ENCODE results near the gene PDE11A. TPM values are rescaled to one million over a fixed set of nuclear protein-coding genes. Genes with fewer than 3 reads are reported as not detected.

The PDE11A gene
- total RNA-seq, 1 experiment from 2014 or later, result 0.61 TPM

- H3K4me2 ChIP-seq (ENCODE audit: low read length), result no peak overlapping the region
- ATAC-seq, result peak; percentile 47; the same call in 1 of the 2 replicates
- intact Hi-C loops (cut with micrococcal nuclease), result no loop called here
These were observed 337.2 kb downstream of the PDE11A start for GRCh38 chr2:177735318-177735803.

More at GRCh38 chr2:177735318-177735803, 337.2 kb downstream of the PDE11A start:
- CTCF ChIA-PET, result no interaction called here
- RAD21 ChIA-PET (ENCODE audit: low non-redundant PET in 1 of 2, low total read pairs in 2 of 2, uncharacterized antibody in 2 of 2, unreplicated experiment in 2 of 2), result no interaction called here
- Histone ChIP-seq H3K27me3 (ENCODE audit: insufficient read depth, low read length) (no peaks in the 10 kb centered on the region), H3K4me3 (replicated peaks in 1 of 2; ENCODE audit: low read depth in 1 of 2, low read length in 2 of 2) (no peak overlapping the region), H3K36me3 (ENCODE audit: control insufficient read depth in 1 of 2, insufficient read depth in 2 of 2, low read length in 2 of 2) (no peaks in the 10 kb centered on the region), H3K9me3 (ENCODE audit: control insufficient read depth in 1 of 2, insufficient read depth in 1 of 2, low read depth in 1 of 2, low read length in 2 of 2) (no peaks in the 10 kb centered on the region), H3K27ac (ENCODE audit: low read depth, low read length) (no peak overlapping the region), H3K9ac (ENCODE audit: low read length) (no peak overlapping the region), H2AFZ (ENCODE audit: low read depth, low read length, poor library complexity, severe bottlenecking) (no peak overlapping the region), H3K4me1 (ENCODE audit: control insufficient read depth in 1 of 2, insufficient read depth in 2 of 2, low read length in 2 of 2) (no peaks in the 10 kb centered on the region), H3K79me2 (ENCODE audit: insufficient read depth, low read length) (no peaks in the 10 kb centered on the region), H4K20me1 (ENCODE audit: insufficient read depth) (no peaks in the 10 kb centered on the region), H3K9me2 (ENCODE audit: insufficient read depth) (no peaks in the 10 kb centered on the region)
- DNase-seq (ENCODE audit: low read depth, low spot score), result no peak
- POLR2A ChIA-PET, result no interaction called here
- BruUV-seq (replicated peaks), result no TSS peak
- no peak for TF ChIP-seq REST (IDR thresholded peaks at IDR 0.05; ENCODE audit: low read depth)
- no peak for TF ChIP-seq JUND (IDR thresholded peaks at IDR 0.05)
- TF ChIP-seq MAX (IDR thresholded peaks at IDR 0.05), result no peak
- no peak for TF ChIP-seq ATF3 (IDR thresholded peaks at IDR 0.05)
- TF ChIP-seq SP1 (IDR thresholded peaks at IDR 0.05; ENCODE audit: low read depth), result no peak
- TF ChIP-seq CTCF (IDR thresholded peaks at IDR 0.05 in 2 of 3, conservative IDR thresholded peaks at IDR 0.05 in 1 of 3; ENCODE audit: borderline replicate concordance in 1 of 3, insufficient read depth in 1 of 3, low read depth in 2 of 3, low read length in 2 of 3), result peak in 1 of 3 experiments; percentile 15; a peak in 1 of 6 replicates
- no peak for TF ChIP-seq ZNF274 (IDR thresholded peaks at IDR 0.05; ENCODE audit: low read depth, low read length)
